GM19397 (cell line): ENCODE data around the gene TECTA.
"Not testable (repeated sequence)": the region's sequence is repeated elsewhere in the genome, so short reads cannot be mapped to it uniquely, and the experiment has no call there.

ENCODE experiments used
- ATAC-seq: cut with Tn5 transposase; IDR thresholded peaks from one replicate; pipeline ENCODE4 v1.9.1; 2021; ENCODE audit warnings: mild to moderate bottlenecking, moderate library complexity; ENCODE audit not compliant: unreplicated experiment

The TECTA gene

GRCh38 chr11:121226415-121227263 lies 125.6 kb downstream of the TECTA start:
- ATAC-seq, result no peak

DNA sequence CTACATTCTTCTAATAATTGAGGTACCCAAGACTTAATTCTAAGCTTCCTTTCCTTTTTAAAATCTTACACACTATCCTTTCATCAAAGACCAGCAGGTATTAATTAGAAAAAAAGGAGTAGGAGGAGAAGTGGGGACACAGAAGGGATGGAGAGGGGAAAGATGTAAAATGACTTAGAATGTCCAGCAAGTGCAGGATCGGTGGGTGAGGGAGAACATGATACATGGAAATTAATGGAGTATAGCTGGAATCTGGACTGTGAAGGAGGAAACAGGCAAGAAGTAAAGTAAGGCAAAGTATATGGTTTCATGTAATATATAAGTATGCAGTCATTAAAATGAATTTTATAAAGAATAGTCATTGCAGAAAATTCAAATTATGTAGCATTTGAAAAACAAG lies 127.8 kb downstream of the TECTA start:
- ATAC-seq, result no peak

GRCh38 chr11:121229495-121230215 lies 128.6 kb downstream of the TECTA start:
- no peak for ATAC-seq

GRCh38 chr11:121231576-121232278 lies 130.7 kb downstream of the TECTA start:
- no peak for ATAC-seq

DNA sequence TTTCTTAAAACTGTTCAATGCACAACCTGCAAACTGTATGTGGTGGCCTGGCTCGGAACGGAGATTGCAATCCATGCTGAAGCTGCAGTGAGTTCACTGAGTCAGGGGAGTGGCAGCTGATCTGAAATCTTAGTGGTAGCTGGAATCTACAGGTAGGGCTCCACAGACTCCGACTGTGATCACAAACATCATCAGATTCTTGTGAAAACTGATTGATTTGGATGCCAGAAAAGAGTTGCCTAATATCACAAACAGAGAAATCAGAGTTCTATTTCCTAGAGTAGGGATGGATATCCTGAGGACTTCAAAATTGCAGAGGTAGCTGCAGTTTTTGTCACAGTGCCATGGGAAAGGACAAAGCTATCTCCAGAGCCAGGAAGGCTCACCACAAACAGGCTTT lies 134.0 kb downstream of the TECTA start:
- ATAC-seq, result no peak

GRCh38 chr11:121236115-121237001 lies 135.3 kb downstream of the TECTA start:
- no peak for ATAC-seq

- not testable (repeated sequence) for ATAC-seq
Measured at GRCh38 chr11:121237247-121237646, 136.2 kb downstream of the TECTA start.

DNA sequence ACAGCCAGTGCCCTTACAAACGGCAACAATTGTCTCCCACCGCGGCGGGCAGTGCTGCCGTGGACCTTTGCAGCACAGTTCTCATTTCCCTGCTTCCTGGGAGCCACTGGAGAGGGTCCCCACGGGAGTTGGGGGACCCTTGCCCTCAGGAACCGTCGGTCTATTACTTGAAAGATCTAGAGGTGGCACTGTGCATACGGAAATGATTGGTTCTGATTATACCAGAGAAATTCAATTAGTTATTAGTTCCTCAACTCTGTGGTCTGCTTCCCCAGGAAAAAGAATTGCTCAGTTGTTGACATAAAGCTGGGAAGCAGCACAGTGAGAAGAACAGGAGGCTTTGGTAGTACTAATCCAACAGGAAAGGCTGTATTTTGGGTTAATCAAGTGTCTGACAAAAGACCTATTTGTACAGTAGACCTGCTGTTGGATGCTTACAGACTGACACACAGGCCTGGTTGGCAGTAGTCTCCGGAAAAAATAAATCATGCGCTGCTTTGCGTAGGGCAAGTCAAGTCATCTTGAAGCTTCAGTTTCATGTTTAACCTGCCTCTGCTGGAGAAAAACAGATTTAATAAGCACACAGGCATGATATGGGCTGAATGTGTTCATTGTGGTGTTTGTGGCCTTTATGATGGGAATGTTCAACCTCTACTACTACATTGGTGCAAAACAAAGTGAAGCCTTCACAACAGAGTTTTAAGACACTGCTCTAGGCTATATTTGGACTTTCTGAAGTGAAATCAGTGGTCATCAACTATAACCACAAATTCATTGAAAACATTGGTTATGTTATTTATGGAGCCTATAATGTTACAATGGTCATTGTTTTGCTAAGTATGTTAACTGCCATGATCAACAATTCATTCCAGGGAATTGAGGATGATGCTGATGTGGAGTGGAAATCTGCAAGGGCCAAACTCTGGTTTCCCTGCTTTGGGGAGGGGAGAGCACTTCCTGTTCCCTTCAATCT lies 136.9 kb downstream of the TECTA start:
- no peak for ATAC-seq

- no peak for ATAC-seq
Measured at GRCh38 chr11:121238956-121239355, 137.9 kb downstream of the TECTA start.

GRCh38 chr11:121240001-121240400 lies 139.0 kb downstream of the TECTA start:
- not testable (repeated sequence) for ATAC-seq

GRCh38 chr11:121240650-121241303 lies 139.7 kb downstream of the TECTA start:
- ATAC-seq, result no peak
